ENCODE measurements around the gene KRT80. TPM values are rescaled to one million over a fixed set of nuclear protein-coding genes. Genes with fewer than 3 reads are reported as not detected.

KRT80 gene
- total RNA-seq, 3 donors from 2014 or later: 2.9 to 9.8 TPM; not detected in 1

DNA sequence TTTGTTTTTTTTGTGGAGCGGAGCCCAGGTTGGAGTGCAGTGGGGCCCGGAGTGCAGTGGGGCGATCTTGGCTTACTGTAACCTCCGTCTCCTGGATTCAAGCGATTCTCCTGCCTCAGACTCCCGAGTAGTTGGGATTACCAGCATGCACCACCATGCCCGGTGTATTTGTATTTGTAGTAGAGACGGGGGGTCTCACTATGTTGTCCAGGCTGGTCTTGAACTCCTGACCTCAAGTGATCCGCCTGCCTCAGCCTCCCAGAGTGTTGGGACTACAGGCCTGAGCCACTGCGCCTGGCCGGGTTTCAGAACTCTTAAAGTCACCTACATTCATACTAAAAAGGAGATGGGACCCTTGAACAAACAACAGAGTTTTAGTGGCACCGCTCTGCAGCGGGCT lies 52.7 kb downstream of the KRT80 start:
- Histone ChIP-seq H3K4me3 (no peak overlapping the region), H3K27ac (no peak overlapping the region), H3K4me1 (peaks cover 0 to 3% of the 10 kb centered on the region in 2 donors), H3K9me3 (no peaks in the 10 kb centered on the region), H3K27me3 (no peaks in the 10 kb centered on the region), H3K36me3 (no peaks in the 10 kb centered on the region)
- intact Hi-C loops (cut with DNase I; ENCODE audit: low total_unique reads): loop anchor here (2.0 to 5.0 kb wide), 2 partner anchors 16 to 448 kb away; no protein-coding TSS in a partner anchor
- TF ChIP-seq CTCF (IDR thresholded peaks at IDR 0.05) (no peak), POLR2AphosphoS5 (IDR thresholded peaks at IDR 0.05) (no peak), POLR2A (IDR thresholded peaks at IDR 0.05) (no peak)
- no peak for DNase-seq (ENCODE audit: low spot score in 2 of 2)

GRCh38 chr12:52137746-52138145 lies 54.1 kb downstream of the KRT80 start:
- no peak for DNase-seq (ENCODE audit: low spot score in 2 of 2)

DNA sequence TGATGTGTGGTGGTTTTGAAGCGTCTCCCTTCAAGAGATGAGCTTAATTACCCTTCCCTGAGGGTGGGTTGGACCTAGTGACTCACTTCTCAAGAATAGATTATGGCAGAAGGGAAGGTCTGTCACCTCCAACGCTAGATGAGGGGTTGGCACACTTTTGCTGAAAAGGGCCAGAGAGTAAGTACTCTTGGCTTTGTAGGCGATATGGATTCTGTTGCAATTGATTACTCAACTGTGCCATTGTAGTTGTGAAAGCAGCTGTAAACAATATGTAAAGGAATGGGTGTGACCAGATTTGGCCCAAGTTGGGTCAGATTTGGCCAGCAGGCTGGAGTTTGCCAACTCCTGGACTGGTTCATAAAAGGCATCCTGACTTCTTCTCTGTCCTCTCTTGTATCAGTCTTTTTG lies 59.1 kb downstream of the KRT80 start:
- Histone ChIP-seq H3K9me3 (no peaks in the 10 kb centered on the region), H3K27me3 (no peaks in the 10 kb centered on the region), H3K27ac (no peak overlapping the region), H3K4me1 (no peaks in the 10 kb centered on the region), H3K4me3 (no peak overlapping the region), H3K36me3 (no peaks in the 10 kb centered on the region)
- intact Hi-C loops (cut with DNase I; ENCODE audit: low total_unique reads): no loop called here
- DNase-seq (ENCODE audit: low spot score in 2 of 2): peak in 1 of 2 donors; percentile 13
- TF ChIP-seq POLR2AphosphoS5 (IDR thresholded peaks at IDR 0.05): no peak
- TF ChIP-seq POLR2A (IDR thresholded peaks at IDR 0.05): no peak
- TF ChIP-seq CTCF (IDR thresholded peaks at IDR 0.05): no peak

More at GRCh38 chr12:52137746-52138145, 54.1 kb downstream of the KRT80 start:
- no peaks in the 10 kb centered on the region for H3K36me3 ChIP-seq
- no peak overlapping the region for H3K27ac ChIP-seq
- H3K4me1 ChIP-seq: no peaks in the 10 kb centered on the region
- TF ChIP-seq CTCF (IDR thresholded peaks at IDR 0.05) (no peak), POLR2A (IDR thresholded peaks at IDR 0.05) (no peak)
- H3K4me3 ChIP-seq: no peak overlapping the region
- no peaks in the 10 kb centered on the region for H3K27me3 ChIP-seq
- intact Hi-C loops (cut with DNase I; ENCODE audit: low total_unique reads): loop anchor here (2.0 to 5.0 kb wide), 2 partner anchors 15 to 450 kb away; no protein-coding TSS in a partner anchor
- no peaks in the 10 kb centered on the region for H3K9me3 ChIP-seq

DNA sequence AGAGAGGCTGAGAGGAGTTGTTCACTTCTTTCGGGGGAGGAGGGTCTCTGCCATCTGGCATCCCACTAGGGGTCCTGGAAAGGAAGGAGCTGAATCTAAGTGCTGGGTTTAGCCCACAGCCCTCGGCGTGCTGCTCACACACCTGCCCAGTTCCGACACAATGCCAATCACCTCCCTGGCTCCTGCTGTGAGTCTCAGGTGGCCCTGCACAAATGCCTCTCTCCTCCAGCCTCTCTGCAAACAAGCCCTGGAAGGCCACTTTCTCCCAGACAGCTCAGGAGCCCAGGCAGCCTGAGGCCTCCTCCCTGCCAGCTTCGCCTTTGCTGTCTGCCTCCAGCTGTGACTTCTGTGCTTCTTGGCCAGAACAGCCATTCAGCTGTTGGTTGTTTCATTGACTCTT lies 61.1 kb downstream of the KRT80 start:
- Histone ChIP-seq H3K4me1 (peaks cover 0 to 1% of the 10 kb centered on the region in 2 donors), H3K27ac (no peak overlapping the region), H3K4me3 (no peak overlapping the region), H3K36me3 (no peaks in the 10 kb centered on the region), H3K27me3 (no peaks in the 10 kb centered on the region), H3K9me3 (no peaks in the 10 kb centered on the region)
- intact Hi-C loops (cut with DNase I; ENCODE audit: low total_unique reads): no loop called here
- peak; percentile 15 to 46 for DNase-seq (ENCODE audit: low spot score in 2 of 2)
- TF ChIP-seq CTCF (IDR thresholded peaks at IDR 0.05) (no peak), POLR2A (IDR thresholded peaks at IDR 0.05) (no peak), POLR2AphosphoS5 (IDR thresholded peaks at IDR 0.05) (no peak)

GRCh38 chr12:52127683-52128450 lies 63.9 kb downstream of the KRT80 start:
- no peak for TF ChIP-seq POLR2AphosphoS5 (IDR thresholded peaks at IDR 0.05)
- TF ChIP-seq CTCF (IDR thresholded peaks at IDR 0.05): no peak
- Histone ChIP-seq H3K36me3 (no peaks in the 10 kb centered on the region), H3K4me1 (peaks cover 0 to 6% of the 10 kb centered on the region in 2 donors), H3K27ac (no peak overlapping the region), H3K27me3 (no peaks in the 10 kb centered on the region), H3K9me3 (no peaks in the 10 kb centered on the region), H3K4me3 (no peak overlapping the region)
- DNase-seq (ENCODE audit: low spot score in 2 of 2): peak in 1 of 2 donors; percentile 47
- intact Hi-C loops (cut with DNase I; ENCODE audit: low total_unique reads): no loop called here
